Lung microvascular endothelial cell (primary cell): ENCODE data around the gene SLC38A11. TPM values are rescaled to one million over a fixed set of nuclear protein-coding genes. Genes with fewer than 3 reads are reported as not detected.
"Not testable (repeated sequence)": the region's sequence is repeated elsewhere in the genome, so short reads cannot be mapped to it uniquely, and the experiment has no call there.

Experiments
- DNase-seq, 2 donors: peaks; one replicate each; pipeline versions ENCODE4 v3.0.0 to v3.0.0-alpha.2; 2010; ENCODE audit warnings: low read depth in 2 of 2
- total RNA-seq: library from RNA; depleted of rRNA; stranded (reverse); fragments of >200 nt; gene quantifications from 2 replicates; pipeline ENCODE4 v1.2.1, GENCODE V29; 2014

Gene SLC38A11, protein sequence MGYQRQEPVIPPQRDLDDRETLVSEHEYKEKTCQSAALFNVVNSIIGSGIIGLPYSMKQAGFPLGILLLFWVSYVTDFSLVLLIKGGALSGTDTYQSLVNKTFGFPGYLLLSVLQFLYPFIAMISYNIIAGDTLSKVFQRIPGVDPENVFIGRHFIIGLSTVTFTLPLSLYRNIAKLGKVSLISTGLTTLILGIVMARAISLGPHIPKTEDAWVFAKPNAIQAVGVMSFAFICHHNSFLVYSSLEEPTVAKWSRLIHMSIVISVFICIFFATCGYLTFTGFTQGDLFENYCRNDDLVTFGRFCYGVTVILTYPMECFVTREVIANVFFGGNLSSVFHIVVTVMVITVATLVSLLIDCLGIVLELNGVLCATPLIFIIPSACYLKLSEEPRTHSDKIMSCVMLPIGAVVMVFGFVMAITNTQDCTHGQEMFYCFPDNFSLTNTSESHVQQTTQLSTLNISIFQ
- total RNA-seq: not detected in 2 replicates

DNA sequence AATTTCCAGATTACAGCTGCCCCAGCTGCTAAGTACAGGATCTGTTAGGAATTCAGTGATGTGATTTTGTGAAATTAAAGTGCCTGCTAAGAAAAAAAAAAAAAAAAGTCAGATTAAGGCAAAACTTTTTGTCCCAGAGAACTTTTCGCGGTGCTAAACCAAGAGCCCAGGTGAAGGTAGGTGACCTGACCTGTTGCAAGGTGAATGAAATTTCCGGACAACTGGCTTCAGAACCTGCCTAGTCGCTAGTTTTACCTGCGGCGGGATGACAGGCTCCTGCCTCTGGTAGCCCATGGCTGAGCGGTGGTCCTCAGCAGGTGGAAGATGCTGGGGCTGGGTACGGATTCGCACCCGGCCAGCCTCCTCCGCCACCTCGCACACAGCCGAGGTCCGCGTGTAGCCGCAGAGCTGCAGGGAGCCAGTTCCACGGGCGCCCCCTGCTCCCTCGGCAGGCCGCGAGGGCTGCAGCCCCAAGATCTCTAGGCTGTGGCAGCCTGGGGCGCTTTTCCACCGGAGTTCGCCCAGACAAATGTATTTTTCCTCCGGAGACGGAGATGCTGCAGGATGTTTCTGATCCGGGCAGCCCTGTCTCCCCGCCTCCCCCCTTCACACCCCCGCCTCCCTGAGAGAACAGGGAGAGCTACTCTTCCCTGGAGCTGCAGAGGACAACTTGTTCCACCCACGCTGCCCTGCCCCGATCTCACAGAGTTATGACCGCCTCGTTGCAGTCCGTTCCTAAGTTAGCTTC, at the start of gene SLC38A11:
SLC38A11 (minus strand) TSS at position 572 of the 748 bp plus-strand sequence; CDS start at position 294, 278 bp downstream.
- DNase-seq: no peak

DNA sequence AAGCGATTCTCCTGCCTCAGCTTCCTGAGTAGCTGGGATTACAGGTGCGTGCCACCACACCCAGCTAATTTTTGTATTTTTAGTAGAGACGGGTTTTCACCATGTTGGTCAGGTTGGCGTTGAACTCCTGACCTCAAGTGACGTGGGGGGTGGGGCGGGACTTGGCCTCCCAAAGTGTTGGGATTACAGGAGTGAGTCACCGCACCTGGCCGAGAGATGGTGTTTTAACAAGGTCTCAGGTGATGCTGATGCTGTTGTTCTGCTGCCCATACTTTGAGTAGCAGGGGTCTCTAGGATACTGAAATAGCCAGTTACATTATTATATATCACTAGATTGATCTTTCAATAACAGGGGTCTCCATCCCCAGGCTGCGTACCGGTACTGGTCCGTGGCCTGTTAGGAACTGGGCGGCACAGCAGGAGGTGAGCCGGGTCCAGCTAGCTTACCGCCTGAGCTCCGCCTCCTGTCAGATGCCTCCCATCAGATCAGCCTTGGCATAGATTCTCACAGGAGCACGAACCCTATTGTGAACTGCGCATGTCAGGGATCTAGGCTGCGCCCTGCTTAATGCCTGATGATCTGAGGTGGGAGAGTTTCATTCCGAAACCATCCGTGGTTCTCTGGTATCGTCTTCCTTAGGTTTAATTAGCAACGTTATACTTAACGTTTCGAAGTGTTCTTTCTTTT, 48.3 kb upstream of the SLC38A11 start:
- no peak for DNase-seq

DNA sequence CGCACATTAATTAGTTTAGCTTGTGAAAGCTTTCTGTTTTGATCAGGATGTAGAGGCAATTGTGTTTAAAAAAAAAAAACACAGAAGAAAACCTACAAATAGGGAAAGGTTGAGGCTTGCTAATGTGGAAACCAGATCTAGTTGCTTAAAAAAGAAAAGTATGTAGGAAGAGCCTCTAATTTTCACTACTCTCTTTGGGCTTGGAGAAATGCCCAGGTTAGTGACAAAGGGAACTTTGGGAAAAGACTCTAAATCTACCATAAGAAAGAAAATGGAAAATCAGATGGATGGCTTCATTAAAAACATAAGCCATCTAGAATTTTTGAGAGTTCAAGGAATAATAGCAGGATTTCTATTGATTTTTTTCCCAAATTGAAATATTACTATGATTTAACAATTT, 47.3 kb upstream of the SLC38A11 start:
- DNase-seq: no peak

- DNase-seq: not testable (repeated sequence)
Observed at GRCh38 chr2:164994664-164995299, 39.5 kb upstream of the SLC38A11 start.

GRCh38 chr2:164993287-164994016, 38.1 kb upstream of the SLC38A11 start:
- DNase-seq: no peak

DNA sequence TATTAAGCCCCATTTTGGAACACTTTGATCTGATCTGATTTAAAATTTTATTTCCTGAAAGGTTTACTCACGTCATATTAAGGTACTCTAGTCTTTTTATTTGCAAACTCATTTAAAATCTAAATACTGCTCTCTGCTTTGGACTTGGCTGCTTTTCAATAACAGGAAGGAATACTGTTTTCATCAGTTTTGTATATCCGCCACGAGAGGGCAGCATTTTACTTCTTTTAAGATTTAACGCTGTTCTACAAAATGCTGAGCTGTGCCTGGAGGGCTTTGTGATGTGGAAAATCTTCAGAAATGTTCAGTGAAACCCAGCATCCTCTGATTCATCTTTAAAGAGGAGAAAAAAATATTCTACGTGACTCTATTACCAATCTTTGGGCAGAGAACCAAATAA, 37.5 kb upstream of the SLC38A11 start:
- peak; percentile 76 to 83 for DNase-seq

DNA sequence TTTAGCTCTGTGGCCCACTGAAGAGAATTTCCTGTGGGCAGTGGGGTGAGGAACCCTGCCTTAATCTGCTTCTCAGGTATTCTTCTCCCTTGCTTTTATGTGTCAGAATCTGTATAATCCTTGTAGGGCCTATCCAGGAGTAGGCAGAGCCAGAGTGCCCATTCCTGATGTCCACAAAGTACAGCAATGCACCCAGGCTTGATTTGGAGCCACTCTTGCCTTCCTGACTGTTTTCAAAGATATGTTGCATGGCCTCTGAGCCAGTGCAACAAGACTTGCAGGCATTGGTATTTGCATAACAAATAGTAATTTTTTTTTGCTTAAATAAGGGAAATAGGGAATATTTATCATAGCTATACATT, 36.7 kb upstream of the SLC38A11 start:
- not testable (repeated sequence) for DNase-seq

DNA sequence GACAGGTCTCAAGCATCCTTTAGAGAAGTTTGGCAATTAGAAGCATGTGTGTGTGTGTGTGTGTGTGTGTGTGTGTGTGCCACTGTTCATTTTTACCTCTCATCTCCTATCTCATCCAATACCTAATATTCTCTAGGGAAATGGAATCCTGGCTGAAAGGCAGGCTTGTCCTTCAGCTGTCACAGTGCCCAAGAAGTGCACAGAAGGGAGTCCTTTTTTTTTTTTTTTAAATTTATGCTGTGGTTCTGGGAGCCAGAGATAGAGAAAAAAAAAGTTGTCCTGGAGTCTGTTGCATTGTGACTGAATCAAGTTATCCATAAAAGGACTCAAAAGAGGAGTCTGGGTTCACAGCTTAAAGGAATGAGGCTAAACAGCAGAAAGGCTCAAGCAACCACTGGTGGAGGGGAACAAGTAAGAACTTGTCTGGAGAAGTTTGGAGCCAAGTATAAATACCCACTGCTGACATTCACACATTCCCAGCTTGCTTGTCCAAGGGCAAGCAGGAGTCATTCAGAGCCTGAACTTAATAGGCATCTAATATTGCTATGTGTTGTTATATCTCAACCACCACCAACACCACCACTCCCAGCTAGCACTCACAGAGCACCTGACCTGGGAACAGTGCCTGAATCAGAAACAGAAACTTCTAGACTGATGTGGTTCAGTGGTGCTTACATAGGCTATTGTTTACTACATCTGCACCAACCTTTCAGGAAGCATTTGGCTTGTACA, 36.2 kb upstream of the SLC38A11 start:
- DNase-seq: peak; percentile 9 to 17

DNA sequence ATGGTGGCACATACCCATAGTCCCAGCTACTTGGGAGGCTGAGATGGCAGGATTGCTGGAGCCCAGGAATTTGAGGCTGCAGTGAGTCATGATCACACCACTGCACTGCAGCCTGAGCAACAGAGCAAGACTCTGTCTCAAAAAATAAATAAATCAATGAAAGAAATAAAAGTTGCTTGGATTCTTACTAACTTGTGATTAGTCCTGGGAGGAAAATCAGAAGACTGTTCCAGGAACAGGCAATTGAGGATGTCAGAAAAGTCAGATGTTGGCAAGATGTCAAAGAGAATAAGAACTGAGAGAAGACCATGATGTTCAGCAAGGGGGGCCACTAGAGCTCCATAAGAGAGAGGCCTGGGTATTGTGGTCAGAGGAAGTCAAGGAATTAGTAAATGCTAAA, 35.6 kb upstream of the SLC38A11 start:
- peak in 1 of 2 donors; percentile 10 for DNase-seq

DNA sequence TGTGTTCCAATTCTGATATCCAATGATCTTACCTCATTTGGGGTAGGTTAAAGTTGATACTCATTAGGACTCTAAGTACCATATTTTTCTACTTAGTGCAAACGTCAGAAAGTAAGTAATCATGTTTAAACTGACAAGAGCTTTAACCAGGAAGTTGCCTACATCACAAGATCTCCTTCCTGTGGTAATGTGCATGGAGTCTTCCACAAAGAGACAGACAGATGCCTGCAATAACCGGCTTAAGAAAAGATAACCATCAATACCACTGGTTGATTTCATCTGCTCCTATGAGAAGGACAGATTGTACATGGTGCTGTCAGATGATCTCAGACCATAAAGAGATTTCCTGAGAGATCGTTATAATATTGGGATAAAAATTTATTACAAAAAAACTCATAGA, 33.5 kb upstream of the SLC38A11 start:
- not testable (repeated sequence) for DNase-seq

DNA sequence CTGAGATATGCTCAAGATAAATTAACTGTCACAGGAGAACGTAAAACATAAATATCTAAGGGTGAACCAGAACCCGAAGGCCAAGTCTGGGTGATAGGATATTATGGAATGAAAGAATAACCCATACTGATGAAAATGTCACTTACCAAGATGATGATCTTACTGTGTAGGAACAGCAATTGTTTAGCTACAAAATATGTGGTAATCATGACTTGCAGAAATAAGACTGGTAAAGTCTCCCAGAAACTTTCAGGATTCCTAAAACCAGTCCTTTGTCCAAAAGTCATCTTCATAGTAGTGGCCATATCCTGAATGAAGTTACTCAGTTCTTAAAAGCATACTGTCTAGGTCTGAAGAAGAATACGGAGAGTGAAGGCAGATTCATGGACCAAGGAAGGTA, 30.7 kb upstream of the SLC38A11 start:
- DNase-seq: not testable (repeated sequence)

- no peak for DNase-seq
Observed at GRCh38 chr2:164984428-164984827, 29.1 kb upstream of the SLC38A11 start.

GRCh38 chr2:164981217-164981990, 26.1 kb upstream of the SLC38A11 start:
- DNase-seq: peak in 1 of 2 donors; percentile 16

DNA sequence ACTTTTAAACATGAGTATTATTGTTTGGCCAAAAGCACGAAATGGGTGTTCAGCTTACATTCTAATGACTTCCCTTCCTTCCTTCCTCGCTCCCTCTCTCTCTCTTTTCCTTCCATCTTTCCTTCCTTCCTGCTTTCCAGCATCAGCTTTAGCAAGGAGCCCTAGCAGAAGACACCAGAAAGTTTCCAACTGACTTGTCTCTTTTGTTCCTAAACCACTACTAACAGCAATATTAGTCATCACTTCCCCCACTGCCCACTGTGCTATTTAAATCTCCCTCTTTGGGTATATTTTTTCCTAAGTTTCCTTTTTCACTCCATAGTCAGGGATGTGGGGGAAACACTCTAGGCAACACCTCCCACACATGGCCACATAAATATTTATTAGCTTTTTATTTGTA, 25.4 kb upstream of the SLC38A11 start:
- peak; percentile 22 to 38 for DNase-seq

DNA sequence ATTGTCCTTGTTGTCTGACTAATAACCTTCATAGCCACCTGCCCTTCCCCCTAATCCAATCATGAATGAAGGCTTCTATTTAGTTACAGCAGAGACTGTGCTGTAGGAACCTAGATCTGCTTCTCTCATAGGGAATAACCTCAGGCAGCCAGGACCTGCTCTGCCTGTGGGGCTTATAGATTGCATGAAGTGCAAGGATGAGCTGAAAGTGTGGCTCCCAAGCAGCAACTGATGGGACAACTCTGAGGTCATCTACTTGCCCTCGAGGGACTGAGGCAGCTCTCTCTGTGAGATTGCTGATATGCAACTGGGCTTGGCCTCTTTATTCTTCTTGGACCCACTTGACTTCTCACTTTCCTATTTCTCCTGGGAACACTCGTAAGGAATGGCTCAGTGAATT, 23.8 kb upstream of the SLC38A11 start:
- no peak for DNase-seq

DNA sequence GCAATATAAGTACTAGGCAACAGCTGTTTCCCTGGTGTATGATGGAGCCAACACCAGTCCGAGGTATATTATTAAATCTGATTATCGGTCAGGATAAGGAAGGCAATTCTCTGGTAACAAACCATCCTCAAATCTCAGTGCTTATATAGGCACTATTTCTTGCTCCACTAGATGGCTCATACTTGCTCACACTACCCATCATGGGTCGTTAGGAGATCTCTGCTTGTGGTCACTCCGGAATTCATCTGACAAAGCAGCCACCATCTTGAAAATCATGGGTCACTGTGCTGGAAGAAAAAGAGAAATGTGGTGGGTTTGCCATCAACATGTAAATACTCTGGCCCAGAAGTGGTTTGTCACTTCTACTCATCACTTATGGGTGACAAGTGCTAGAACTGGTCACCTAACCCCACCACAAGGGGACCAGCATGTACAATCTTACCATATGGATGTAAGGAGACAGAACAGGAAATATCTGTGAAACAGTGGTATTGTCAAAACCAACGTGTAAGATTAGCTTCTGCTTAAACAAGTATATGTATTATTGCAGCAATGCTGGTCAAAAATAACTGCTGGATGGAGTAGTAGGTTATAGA, 21.6 kb upstream of the SLC38A11 start:
- not testable (repeated sequence) for DNase-seq

DNA sequence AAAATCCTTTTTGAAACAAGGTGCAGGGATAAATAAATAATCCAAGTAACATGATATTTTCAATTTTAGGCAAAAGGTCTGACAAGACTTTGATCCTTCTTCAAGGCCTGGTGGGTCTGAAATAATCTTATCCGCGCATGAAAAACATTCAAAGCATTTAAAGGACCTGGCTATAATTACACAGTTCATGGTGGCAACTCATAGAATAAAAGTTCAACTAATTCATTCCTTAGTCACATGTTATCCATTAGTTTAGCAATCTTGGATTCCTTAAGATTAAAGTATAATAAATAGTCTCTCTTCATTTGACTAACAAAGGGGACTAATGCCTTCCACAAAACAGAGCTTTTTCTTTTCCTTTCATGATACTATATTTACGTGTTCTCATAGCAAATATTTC, 21.0 kb upstream of the SLC38A11 start:
- no peak for DNase-seq

- no peak for DNase-seq
Observed at GRCh38 chr2:164975891-164976290, 20.6 kb upstream of the SLC38A11 start.

DNA sequence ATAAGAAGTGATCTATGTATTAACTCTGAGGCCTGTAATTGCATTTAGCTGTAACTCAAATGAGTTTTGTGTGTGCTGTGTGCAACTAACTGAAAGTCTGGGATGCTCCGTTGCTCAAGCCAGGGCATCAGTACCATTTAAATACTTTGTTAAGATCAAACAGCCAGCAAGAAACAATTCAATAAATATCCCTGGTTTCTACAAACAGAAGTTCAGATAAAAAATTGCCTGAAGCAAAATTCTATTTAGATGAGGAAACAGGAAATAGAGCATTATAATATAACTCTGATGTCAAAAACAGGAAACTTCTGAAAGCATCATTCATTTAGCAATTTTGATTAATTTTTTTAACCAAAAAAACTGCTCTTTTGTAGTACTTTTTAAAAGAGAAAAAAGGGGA, 18.9 kb upstream of the SLC38A11 start:
- DNase-seq: peak in 1 of 2 donors; percentile 27
